Esophagus squamous epithelium (tissue), 5 donors: ENCODE results near the gene NPHP4. TPM values are rescaled to one million over a fixed set of nuclear protein-coding genes. Genes with fewer than 3 reads are reported as not detected.

Experiments used
- DNase-seq: peaks from one replicate; lab custom pipeline; 2025; lab: John Stamatoyannopoulos, UW
- H3K27ac ChIP-seq, 4 donors: fragments of 200-600 bp; sonication (generic); one replicate each; pipeline ENCODE4 v1.5.1; 2016 to 2019; ENCODE audit warnings: mild to moderate bottlenecking in 1 of 4
- H3K27me3 ChIP-seq, 4 donors: fragments of 200-600 bp; sonication (generic); 1 replicate in 3 of 4; 2 replicates in 1 of 4; pipeline versions ENCODE4 v1.5.1 to v1.6.0; 2017 to 2021; ENCODE audit warnings: antibody characterized with exemption in 1 of 4
- H3K36me3 ChIP-seq, 3 donors: fragments of 200-600 bp; sonication (generic); one replicate each; pipeline ENCODE4 v1.5.1; 2016 to 2019
- H3K4me1 ChIP-seq, 3 donors: fragments of 200-600 bp; sonication (generic); one replicate each; pipeline ENCODE4 v1.5.1; 2017 to 2019
- H3K4me3 ChIP-seq, 4 donors: fragments of 200-600 bp; sonication (generic); 1 replicate in 3 of 4; 2 replicates in 1 of 4; pipeline ENCODE4 v1.5.1; 2016 to 2019; ENCODE audit warnings: mild to moderate bottlenecking in 2 of 4, moderate library complexity in 1 of 4
- H3K9me3 ChIP-seq, 3 donors: fragments of 200-600 bp; sonication (generic); one replicate each; pipeline ENCODE4 v1.5.1; 2016 to 2019
- POLR2A ChIP-seq, 4 donors: fragments of 450-650 bp; IDR thresholded peaks; one replicate each; pipeline ENCODE4 v1.6.1; 2017; ENCODE audit warnings: antibody characterized with exemption in 4 of 4, mild to moderate bottlenecking in 4 of 4, moderate library complexity in 3 of 4
- WGBS, 2 donors: methylation state at CpG; one replicate each; pipeline ENCODE4 v1.1.5; 2018; 5-methylcytosine and 5-hydroxymethylcytosine counted together
- intact Hi-C: fragments of 100-400 bp; cut with DNase I; formaldehyde crosslinking; loops from one replicate; pipeline ENCODE4 v1.15.0; 2022
- total RNA-seq, 4 donors: library from RNA; depleted of rRNA; stranded (reverse); fragments of >200 nt; gene quantifications; one replicate each; pipeline ENCODE4 v1.1.0, GENCODE V29; 2016
- TF ChIP-seq, protein P1 (sequence below), 6 experiments: fragments of 450-650 bp in 4 of 6; fragments of 200-600 bp in 2 of 6; sonication (generic) in 2 of 6; IDR thresholded peaks; one replicate each; pipeline ENCODE4 v1.5.1; 2016 to 2019; ENCODE audit warnings: antibody characterized with exemption in 6 of 6, mild to moderate bottlenecking in 4 of 6, moderate library complexity in 4 of 6
- donor health status: DM: yes; HTN: yes; CAD: no.

Gene NPHP4
- total RNA-seq, 4 donors from 2014 or later, result 2.4 to 8.8 (median 5.3) TPM

DNA sequence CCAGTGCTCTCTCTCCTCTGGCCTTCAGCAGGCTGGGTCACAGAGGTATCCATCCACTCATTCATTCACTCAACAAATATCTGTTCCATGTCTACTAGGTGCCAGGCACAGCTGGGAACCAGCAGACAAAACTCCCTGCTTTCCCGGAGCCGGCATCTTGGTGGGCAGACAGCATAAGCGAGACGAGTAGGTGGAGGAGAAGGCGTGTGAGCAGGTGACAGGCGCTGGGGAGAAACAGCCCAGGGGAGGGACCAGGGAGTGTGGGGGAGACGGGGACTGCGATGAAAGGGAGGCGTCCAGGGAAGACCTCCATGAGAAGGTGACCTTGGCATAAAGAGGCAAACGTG is 42.5 kb upstream of the NPHP4 start:
- no peak for DNase-seq
- Histone ChIP-seq H3K27ac (no peak overlapping the region), H3K4me1 (no peaks in the 10 kb centered on the region), H3K27me3 (peaks cover 0 to 69% (median 0%) of the 10 kb centered on the region in 4 donors), H3K36me3 (no peaks in the 10 kb centered on the region), H3K4me3 (no peak overlapping the region), H3K9me3 (no peaks in the 10 kb centered on the region)
- intact Hi-C loops, result no loop called here
- TF ChIP-seq POLR2A (IDR thresholded peaks at IDR 0.05), result no peak
- TF ChIP-seq, protein P1, sequence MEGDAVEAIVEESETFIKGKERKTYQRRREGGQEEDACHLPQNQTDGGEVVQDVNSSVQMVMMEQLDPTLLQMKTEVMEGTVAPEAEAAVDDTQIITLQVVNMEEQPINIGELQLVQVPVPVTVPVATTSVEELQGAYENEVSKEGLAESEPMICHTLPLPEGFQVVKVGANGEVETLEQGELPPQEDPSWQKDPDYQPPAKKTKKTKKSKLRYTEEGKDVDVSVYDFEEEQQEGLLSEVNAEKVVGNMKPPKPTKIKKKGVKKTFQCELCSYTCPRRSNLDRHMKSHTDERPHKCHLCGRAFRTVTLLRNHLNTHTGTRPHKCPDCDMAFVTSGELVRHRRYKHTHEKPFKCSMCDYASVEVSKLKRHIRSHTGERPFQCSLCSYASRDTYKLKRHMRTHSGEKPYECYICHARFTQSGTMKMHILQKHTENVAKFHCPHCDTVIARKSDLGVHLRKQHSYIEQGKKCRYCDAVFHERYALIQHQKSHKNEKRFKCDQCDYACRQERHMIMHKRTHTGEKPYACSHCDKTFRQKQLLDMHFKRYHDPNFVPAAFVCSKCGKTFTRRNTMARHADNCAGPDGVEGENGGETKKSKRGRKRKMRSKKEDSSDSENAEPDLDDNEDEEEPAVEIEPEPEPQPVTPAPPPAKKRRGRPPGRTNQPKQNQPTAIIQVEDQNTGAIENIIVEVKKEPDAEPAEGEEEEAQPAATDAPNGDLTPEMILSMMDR (IDR thresholded peaks at IDR 0.05), result no peak
- WGBS, 2 donors, result 71 to 73% methylated on average over 8 to 10 of the region's 10 CpGs

DNA sequence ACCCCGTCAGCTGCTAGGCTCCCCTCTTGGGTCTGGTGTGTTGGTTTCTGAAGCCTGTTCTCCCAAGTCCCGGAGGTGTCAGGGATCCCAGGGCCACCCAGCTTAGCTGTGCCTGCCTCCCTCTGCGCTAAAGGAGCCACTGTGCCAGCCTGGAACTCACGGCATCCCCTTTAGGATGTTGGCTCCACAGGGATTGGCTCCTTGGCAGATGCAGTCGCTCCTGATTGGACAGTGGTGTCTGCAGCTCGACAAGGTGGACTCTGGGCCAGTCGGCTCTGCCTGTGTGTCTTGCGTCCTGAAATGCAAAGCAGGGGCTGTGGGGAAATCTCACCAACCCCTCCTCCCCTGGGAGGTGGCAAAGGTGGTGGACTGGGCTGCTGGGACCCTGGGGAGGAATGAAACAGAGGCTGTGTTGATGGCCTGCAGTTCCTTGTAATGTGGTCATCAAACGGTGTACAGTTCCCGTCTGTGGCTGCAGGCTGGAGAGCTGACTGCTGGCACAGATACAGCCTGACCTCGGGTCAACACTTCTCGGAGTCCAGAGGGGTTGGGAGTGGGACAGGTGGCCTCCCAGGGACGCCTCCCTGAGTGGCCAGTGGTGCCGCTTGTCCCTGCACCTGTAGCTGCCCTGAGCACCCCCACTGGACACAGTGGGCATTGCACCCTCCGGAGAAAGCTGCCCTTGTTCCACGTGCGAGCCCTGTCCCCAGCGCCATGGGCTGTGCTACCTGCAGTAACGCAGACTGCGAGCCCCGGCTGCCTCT is 41.9 kb upstream of the NPHP4 start:
- intact Hi-C loops, result no loop called here
- TF ChIP-seq, protein P1 (IDR thresholded peaks at IDR 0.05), result peak; percentile 17 to 71 (median 50)
- TF ChIP-seq POLR2A (IDR thresholded peaks at IDR 0.05), result no peak
- Histone ChIP-seq H3K27ac (no peak overlapping the region), H3K4me3 (no peak overlapping the region), H3K27me3 (peaks cover 0 to 69% (median 0%) of the 10 kb centered on the region in 4 donors), H3K4me1 (peaks cover 0 to 5% (median 0%) of the 10 kb centered on the region in 3 donors), H3K36me3 (no peaks in the 10 kb centered on the region), H3K9me3 (no peaks in the 10 kb centered on the region)
- DNase-seq, result no peak
- WGBS, 2 donors, result 28 to 41% methylated on average over 3 to 8 of the region's 21 CpGs

DNA sequence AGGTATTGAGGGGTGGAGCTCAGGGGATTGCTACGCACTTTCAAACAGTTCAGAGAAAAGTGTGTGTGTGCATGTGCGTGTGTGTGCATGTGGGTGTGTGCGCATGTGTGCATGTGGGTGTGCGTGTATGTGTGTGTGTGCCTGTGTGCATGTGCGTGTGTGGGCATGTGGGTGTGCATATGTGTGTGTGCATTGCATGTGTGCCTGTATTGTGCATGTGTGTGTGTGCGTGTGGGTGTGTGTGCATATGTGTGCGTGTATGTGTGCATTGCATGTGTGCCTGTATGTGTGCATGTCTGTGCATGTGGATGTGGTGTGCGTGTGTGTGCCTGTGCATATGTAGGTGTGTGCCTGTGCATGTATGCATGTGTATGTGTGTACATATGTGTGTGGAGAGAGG is 40.9 kb upstream of the NPHP4 start:
- intact Hi-C loops, result no loop called here
- peaks cover 0 to 5% (median 0%) of the 10 kb centered on the region in 3 donors for H3K4me1 ChIP-seq
- H3K27ac ChIP-seq, result no peak overlapping the region
- WGBS, 2 donors, result 91% methylated on average over 8 of the region's 8 CpGs
- H3K36me3 ChIP-seq, result no peaks in the 10 kb centered on the region
- H3K27me3 ChIP-seq, result peaks cover 0 to 70% (median 0%) of the 10 kb centered on the region in 4 donors
- TF ChIP-seq, protein P1 (IDR thresholded peaks at IDR 0.05), result no peak
- TF ChIP-seq POLR2A (IDR thresholded peaks at IDR 0.05), result no peak
- no peak for DNase-seq
- H3K4me3 ChIP-seq, result no peak overlapping the region
- no peaks in the 10 kb centered on the region for H3K9me3 ChIP-seq

DNA sequence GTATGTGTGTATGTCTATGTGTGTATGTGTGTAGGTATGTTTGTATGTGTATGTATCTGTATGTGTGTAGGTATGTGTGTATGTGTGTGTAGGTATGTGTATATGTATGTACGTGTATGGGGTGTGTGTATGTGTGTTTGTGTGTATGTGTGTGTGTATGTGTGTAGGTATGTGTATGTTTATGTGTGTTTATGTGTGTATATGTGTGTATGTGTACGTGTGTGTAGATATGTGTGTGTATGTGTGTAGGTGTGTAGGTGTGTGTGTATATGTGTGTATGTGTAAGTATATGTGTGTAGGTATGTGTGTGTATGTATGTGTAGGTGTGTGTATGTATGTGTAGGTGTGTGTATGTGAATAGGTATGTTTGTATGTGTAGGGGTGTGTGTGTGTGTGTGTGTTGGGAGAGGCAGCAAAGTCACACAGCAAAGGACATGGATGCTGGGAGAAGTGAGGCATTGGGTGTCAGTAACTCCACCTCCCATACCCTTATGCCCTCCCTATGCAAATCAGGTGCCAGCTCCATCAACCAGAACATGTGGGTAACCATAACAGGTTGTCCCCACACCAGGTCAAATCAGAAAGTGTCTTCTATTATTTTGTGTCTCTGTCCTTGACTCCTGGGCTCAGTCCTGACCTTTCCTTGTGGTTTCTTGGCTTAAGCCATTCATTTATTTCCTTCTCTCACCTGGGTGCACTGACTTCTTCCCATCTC is 38.5 kb upstream of the NPHP4 start:
- TF ChIP-seq, protein P1 (IDR thresholded peaks at IDR 0.05), result no peak
- TF ChIP-seq POLR2A (IDR thresholded peaks at IDR 0.05), result no peak
- intact Hi-C loops, result no loop called here

DNA sequence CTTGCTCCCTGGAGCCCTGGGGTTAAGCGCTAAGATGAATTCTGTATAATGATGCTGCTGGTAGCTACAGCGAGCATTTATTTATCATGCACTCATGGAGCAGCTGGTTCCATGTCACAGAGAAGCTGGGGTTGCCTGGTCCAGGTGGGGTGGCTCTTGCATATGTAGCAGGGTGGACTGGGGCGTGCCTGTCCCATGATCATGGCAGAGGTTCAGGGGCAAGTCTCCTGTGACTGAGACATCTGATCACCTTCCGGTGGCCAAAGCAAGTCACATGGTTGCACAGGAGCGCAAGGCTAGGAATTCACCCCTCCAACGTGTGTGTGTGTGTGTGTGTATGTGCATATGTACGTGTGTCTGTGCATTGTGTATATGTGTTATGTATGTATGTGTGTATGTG is 37.9 kb upstream of the NPHP4 start:
- peaks cover 0 to 91% (median 0%) of the 10 kb centered on the region in 4 donors for H3K27me3 ChIP-seq
- H3K36me3 ChIP-seq, result no peaks in the 10 kb centered on the region
- no peaks in the 10 kb centered on the region for H3K9me3 ChIP-seq
- TF ChIP-seq POLR2A (IDR thresholded peaks at IDR 0.05), result no peak
- TF ChIP-seq, protein P1 (IDR thresholded peaks at IDR 0.05), result no peak
- H3K4me3 ChIP-seq, result no peak overlapping the region
- WGBS, 2 donors, result 77 to 85% methylated on average over 5 to 7 of the region's 7 CpGs
- H3K4me1 ChIP-seq, result peaks cover 7 to 21% (median 10%) of the 10 kb centered on the region in 3 donors
- intact Hi-C loops, result no loop called here
- no peak for DNase-seq
- H3K27ac ChIP-seq, result no peak overlapping the region

More for the DNA sequence above, 38.5 kb upstream of the NPHP4 start:
- WGBS, 2 donors, result 75 to 86% methylated on average over 2 of the region's 2 CpGs
- Histone ChIP-seq H3K9me3 (no peaks in the 10 kb centered on the region), H3K27me3 (peaks cover 0 to 89% (median 0%) of the 10 kb centered on the region in 4 donors), H3K27ac (no peak overlapping the region), H3K4me3 (no peak overlapping the region), H3K4me1 (peaks cover 1 to 15% (median 5%) of the 10 kb centered on the region in 3 donors), H3K36me3 (no peaks in the 10 kb centered on the region)
- no peak for DNase-seq
